Measurements from ENCODE around the gene SMARCC2.
"Not testable (repeated sequence)": the region's sequence is repeated elsewhere in the genome, so short reads cannot be mapped to it uniquely, and the experiment has no call there.

Gene SMARCC2

DNA sequence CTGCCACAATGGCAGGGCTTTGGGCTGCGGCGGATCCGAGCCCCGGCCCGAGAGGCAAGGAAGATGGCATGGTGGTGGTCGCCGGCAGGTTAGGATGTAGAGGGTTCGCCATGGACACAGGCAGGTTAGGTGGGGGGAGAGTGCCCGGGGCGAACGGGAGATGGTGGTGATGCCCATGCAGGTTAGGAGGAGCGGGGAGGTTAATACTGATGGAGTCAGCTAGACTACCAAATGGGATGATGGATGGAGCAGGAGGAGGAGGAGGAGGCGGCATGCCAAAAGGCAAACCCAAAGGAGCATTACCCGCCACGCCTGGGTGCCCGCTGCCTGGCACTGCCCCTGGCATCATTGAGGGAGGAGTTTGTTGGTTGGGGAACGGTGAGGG, 24.9 kb downstream of the SMARCC2 start:
- DNase-seq (ENCODE audit: low read depth, low spot score) = no peak

DNA sequence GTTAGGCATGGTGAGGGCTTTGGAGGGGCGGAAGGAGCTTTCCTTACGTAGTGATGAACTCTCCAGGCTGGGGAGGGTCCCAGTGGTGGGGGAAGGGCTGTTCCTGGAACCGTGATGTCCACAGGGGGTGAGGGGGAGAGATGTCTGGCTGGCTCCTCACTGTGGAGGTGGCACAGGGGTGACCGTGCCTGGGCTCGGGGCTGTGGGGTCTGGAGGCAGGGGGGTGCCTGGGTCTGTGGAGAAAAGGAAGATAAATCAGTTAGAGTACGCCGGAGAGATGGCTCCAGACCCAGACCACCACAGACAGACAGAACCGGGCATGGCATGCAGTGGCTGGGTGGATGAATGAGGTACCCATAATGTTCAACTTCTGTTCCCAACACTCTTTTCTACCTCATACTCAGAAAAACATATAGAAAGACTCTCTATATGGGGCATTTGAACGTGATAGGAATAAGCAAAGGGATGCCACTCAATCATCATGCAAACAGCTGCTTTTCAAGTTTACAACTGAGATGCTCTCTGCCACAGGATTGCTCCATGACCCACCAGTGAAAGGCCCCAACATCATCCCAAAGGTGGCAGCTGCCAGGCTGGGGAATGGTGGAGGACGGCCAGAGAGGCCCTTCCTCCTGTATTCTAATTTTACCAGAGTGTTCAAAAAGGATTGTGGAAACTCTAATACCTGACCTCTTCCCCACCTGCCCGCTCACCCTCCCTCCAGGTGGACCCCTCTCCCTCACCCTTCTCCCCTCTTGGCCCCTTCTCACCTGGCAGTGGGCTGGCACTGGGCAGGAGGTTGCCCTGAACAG, 25.5 kb downstream of the SMARCC2 start:
- no peak for DNase-seq (ENCODE audit: low read depth, low spot score)

DNA sequence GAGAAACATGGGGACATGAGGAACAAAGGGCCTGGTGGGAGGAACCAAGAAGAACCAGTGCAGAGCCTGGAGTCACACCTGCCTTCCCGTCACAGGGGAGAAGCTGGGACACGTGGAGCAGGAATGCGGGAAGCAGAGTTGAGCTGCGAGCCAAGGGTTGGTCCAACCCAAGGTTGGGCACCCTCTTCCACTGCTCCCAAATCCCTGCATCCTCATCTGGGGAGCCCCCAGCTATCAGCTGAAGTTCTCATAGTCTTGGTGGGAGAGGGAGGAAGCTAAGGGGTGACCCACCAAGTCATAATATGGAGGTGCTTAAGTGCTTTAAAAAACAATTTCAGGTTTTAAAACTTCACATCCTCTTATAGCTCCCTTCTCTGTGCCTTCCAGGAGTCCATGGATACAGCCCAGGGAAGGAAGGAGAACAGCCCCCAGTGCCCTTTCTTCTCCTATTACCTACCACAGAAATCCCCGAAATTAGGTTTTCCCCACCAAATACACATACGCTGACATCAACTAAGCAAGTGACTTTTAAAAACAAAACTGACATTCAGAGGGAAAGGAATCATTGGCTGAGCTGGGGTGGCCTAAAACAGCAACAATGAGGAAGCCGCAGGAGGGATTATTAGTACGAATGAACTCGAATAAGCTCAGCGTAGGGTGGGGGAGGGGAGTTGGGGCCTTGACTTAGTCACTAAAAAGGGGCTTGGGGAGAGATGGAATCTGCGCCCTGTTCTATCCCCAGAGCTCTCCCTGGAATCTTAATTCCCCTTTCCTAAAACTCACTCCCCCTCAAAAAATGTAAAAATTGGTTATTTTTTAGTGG, 26.6 kb downstream of the SMARCC2 start:
- no peak for DNase-seq (ENCODE audit: low read depth, low spot score)

DNA sequence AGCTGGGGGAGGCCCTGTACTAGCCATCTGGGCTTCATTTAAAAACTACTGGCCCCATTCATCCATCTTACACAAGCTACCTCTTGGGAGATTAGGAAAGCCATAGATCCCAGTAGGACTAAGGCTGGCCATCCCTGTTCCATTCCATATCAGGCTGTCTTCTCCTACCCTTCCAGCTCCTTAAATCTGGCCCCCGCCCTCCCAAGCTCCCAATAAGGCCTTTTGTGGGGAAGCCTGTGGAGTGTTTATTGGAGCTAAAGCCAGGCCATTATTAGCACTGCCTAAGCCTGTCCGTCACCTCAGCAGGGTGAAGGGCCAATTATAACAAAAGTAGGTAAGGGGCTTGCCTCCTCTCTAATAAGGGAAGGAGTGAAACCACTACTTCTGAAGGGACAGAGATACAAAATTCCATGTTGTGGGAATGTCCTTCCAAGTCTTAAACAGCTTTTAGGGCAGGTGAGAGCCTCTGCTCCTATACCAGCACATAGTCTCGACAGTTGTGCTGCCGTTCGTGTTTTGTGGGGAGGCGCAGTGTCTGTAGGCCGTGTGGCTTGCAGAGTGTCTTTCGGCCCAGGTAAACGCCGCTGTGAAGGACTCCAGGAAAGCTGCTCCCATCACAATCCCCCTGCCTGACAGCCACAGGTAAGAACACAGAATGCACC, 27.5 kb downstream of the SMARCC2 start:
- no peak for DNase-seq (ENCODE audit: low read depth, low spot score)

DNA sequence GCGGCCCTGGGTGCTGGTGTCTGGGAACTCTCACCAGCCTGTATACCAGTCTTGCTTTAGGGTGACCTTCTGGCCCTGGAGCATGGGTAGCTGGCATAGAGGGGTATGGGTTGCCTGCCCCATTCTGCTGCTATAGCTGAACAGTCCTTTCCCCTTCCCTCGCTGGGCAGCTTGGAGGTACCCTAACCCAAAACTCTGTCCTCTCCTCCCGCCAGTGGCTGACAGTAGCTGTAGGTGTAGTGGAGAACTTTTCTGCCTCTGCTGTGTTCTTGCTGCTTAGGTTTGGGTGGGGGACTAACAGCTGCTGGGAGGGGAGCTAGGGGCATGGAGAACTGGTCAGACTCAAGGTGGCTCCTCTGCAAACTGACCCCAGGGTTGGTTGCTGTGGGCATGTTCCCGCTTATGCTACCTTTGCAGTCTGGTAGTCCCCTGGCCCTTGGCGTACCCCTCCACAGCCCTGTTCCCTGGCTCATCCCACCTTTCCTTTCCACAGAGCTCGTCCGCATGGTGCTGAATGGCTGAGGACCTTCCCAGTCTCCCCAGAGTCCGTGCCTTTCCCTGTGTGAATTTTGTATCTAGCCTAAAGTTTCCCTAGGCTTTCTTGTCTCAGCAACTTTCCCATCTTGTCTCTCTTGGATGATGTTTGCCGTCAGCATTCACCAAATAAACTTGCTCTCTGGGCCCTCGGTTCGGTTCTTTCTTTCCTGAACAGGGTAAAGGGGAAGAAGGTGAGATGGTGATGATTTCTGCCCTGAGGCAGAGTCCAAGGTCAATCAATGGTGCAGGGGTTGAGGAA, 28.2 kb downstream of the SMARCC2 start:
- DNase-seq (ENCODE audit: low read depth, low spot score) = no peak

DNA sequence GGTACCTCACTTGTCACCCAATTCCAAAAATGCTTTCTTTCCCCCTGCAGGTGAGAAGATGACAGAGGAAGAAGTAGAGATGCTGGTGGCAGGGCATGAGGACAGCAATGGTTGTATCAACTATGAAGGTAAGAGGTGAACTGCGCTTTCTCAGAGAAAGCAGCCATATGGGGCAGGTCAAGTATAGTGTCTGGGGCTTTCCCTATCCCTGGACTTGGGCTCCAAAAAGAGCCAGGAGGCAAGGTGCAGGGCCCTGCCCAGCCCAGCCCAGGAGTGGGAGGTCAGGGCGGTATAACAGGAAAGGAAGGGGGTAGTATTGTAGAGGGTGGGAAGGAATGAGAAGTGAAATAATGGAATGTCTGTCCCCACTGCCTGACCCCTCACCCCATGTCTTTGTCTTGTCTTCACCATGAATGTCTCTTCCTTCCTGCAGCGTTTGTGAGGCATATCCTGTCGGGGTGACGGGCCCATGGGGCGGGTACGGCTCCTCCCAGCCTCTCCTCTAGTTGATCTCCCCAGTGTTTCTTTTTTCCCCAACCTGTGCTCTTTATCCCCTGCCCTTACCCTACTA, 29.0 kb downstream of the SMARCC2 start:
- peak; percentile 32 for DNase-seq (ENCODE audit: low read depth, low spot score)

DNA sequence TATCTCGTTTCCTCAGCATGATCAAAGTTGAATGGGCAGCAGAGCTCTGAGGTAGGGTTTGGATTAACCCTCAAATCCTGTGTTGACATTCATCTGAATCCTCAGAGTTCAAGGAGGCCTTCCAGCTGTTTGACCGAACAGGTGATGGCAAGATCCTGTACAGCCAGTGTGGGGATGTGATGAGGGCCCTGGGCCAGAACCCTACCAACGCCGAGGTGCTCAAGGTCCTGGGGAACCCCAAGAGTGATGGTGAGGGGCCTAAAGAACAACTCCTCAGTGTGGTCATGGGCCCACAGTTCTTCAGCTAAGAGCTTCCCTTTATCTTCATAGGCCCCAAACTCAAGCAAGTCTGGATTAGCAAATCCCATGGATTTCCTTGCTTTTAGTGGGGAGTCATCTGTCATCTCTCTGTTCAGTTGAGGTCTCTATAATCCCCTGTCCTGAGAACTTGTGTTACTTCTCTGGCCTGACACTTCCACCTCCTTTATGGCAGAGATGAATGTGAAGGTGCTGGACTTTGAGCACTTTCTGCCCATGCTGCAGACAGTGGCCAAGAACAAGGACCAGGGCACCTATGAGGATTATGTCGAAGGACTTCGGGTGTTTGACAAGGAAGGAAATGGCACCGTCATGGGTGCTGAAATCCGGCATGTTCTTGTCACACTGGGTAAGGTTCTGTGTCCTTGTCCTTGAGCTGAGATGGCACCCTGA, 29.6 kb downstream of the SMARCC2 start:
- no peak for DNase-seq (ENCODE audit: low read depth, low spot score)

DNA sequence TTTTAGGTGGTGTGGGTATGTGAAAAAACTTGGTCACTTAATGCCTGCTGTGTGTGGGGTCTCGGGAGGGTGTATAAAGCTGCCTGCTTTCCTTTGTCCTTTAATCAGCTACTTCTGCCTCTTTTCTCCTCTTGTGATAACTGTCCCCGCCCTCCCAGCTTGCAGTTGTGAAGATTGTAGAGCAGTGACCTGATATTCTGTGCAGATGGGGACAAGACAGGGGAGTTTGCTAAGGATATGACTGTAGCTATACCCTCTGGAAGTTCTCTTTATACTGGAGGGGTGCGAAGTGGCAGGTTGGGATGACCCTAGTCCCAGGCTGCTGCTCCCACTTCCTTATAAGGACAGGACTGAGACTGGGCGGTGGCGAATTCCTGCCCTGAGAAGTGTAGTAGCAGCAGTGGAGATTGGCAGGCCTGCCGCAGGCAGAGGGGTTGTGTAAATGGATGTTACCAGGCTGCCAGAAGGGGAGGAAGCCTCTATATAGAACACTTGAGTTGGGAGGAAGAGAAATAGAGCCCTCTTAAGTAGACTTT, 30.3 kb downstream of the SMARCC2 start:
- no peak for DNase-seq (ENCODE audit: low read depth, low spot score)

DNA sequence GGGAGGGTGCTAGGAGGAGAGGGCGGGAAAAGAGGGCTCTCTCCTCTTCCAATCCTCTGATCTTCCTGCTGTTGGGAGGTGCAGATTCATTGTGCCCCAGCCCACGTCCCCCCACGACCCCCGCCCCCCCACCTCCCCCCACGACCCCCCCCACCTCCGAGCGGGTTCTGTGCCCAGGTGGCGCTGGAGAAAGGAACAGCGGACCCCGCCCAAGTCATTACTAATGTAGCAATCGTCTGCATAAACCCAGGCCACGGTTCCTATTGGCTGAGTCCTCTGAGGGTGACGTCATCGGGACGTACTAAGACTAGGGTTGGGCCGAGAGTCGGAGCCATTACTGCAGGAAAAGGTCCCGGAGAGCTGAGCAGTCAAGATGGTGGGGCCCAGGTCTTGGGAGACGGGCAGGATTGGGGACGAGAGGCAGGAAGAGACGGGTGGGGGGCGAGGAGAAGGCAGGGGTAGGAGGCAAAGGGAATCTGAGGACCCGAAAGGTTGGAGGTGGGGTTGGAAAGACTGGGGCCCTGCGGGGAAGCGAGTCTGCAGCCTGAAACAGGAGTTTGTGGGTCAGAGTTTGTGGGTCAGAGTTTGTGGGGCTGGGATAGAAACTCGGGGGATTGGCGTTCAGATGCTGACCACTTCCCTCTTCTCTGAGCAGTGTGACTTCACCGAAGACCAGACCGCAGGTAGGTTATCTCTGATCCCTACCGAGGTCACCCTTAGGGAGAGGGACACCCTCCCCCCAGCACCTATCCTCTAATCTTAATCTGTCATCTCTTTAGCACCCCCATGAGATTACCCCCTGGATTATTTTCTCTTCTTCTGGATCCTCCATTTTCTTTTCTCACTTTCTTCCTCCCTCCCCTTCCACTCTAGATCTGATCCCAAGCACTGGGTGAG, 31.0 kb downstream of the SMARCC2 start, which contains the start of gene MYL6:
TSS of gene MYL6 (plus strand) at position 331 of the 897 bp plus-strand sequence. CDS start at position 374, 43 bp downstream.
- peak; percentile 89 for DNase-seq (ENCODE audit: low read depth, low spot score)

DNA sequence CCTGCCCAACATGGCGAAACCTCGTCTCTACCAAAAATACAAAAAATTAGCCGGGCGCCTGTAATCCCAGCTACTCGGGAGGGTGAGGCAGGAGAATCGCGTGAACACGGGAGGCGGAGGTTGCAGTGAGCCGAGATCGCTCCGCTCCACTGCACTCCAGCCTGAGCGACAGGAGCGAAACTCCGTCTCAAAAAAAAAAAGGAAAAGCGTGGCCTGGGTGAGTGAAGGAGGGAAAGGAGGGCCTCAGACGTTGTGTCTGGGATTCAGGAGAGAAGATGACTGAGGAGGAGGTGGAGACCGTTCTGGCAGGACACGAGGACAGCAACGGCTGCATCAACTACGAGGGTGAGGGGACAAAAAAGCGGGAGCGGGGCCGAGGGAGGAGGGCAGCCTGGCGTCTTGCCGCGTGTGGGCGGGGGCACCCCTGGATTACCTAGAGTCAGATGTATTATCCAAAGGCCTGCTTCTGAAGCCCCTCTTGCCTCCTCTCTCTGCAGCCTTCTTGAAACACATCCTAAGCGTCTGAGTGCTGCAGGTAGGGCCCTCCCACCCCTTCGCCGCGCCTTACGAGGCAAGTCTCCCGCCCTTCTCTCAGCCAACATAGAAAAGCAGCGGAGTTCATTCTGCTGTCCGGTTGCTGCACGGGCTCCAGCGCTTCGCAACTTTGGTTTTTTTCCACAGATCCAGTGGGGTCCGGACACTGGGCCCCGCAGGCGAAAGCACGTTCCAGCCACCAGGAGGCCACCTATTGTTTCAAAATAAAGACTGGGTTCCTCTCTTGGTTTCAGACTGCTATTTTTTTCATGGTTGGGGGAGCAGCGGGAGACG, 31.9 kb downstream of the SMARCC2 start:
- DNase-seq (ENCODE audit: low read depth, low spot score) = peak; percentile 30

DNA sequence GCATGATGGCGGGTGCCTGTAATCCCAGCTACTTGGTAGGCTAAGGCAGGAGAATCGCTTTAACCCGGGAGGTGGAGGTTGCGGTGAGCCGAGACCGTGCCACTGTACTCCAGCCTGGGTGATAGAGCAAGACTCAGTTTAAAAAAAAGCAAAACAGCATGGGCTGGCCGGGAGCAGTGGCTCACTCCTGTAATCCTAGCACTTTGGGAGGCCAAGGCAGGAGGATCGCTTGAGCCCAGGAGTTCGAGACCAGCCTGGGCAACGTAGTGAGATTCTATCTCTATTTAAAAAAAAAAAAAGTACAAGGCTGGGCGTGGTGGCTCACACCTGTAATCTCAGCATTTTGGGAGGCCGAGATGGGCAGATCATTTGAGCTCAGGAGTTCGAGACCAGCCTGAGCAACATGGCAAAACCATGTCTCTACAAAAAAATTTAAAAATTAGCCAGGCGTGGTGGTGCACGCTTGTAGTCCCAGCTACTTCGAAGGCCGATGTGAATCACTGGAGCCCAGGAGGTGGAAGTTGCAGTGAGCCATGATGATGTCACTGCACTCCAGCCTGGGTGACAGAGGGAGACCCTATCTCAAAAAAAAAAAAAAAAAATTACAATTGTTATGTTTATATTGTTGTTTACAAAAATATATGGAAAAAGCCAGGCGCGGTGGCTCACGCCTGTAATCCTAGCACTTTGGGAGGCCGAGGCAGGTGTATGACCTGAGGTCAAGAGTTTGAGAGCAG, 32.7 kb downstream of the SMARCC2 start:
- DNase-seq (ENCODE audit: low read depth, low spot score) = not testable (repeated sequence)

DNA sequence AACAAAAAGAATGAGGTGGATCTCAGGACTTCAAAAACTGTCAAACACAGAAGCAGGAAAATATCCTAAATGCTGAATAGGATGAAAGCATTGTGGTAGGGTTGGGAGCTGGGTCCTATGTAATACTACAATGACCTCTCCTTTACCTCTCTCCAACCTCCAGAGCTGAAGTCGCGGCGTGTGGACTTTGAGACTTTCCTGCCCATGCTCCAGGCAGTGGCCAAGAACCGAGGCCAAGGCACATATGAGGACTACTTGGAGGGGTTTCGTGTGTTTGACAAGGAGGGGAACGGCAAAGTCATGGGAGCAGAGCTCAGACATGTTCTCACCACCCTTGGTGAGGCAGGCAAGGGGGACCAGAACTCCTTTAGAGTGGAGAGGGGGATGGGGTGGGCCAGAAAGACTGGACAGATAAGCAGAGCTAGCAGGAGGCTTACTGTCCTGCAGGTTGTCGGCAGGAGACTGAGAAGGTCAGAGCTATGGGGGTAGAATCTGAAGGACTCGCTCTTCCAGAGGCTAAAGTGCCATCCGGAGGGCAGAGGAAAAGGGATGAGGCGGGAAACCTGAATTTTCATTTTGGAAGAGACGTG, 33.9 kb downstream of the SMARCC2 start:
- no peak for DNase-seq (ENCODE audit: low read depth, low spot score)

DNA sequence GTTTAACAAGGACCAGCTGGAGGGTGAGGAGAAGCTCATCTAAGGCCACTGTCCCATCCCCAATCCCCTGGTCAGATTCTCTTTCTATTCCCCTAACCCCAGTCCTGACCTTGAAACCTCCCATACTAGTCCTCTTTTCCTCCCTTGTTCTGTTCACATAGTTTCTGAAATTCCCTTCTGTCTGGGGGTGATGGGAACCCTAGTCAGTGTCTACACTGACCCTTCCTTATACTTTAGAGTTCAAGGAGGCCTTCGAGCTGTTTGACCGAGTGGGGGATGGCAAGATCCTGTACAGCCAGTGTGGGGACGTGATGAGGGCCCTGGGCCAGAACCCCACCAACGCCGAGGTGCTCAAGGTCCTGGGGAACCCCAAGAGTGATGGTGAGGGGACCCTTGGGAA, 34.5 kb downstream of the SMARCC2 start:
- no peak for DNase-seq (ENCODE audit: low read depth, low spot score)

DNA sequence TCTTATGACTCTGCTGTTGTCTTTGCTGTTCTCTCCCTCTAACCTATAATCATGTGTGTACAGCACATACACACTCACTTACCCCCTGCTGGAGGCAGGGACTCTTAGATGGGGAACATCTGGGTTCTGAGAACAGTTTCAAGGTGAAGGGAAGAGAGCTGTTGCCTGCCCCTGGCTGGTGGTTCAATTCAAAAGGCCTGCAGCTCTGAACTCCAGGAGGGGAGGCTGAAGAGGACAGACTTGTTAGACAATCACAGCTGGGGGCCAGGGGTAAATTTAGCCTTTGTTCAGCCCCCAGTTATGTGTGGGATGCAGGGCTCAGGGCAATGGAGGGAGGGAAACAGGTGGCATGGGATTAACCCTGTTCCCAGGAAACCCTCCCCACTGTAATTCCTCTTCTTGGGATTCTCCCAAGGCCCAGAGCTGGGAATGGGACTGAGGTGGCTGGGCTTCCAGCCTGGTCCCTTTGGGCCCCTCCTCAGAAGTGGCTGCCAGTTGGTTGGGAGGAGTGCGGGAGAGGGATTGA, 35.0 kb downstream of the SMARCC2 start:
- DNase-seq (ENCODE audit: low read depth, low spot score) = no peak

DNA sequence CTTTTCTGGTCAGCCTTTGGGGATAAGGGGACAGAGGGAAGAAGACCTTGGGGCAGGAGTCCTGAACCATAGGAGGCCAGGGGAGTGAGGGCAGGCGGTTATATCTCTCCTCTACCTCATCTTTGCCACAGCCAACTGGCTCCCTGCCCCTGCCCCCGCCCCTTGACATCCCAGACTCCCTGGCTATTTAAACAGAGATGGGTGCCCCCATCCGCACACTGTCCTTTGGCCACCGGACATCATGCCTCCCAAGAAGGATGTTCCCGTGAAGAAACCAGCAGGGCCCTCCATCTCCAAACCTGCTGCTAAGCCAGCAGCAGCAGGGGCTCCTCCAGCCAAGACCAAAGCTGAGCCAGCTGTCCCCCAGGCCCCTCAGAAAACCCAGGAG, 35.6 kb downstream of the SMARCC2 start:
- DNase-seq (ENCODE audit: low read depth, low spot score) = no peak

DNA sequence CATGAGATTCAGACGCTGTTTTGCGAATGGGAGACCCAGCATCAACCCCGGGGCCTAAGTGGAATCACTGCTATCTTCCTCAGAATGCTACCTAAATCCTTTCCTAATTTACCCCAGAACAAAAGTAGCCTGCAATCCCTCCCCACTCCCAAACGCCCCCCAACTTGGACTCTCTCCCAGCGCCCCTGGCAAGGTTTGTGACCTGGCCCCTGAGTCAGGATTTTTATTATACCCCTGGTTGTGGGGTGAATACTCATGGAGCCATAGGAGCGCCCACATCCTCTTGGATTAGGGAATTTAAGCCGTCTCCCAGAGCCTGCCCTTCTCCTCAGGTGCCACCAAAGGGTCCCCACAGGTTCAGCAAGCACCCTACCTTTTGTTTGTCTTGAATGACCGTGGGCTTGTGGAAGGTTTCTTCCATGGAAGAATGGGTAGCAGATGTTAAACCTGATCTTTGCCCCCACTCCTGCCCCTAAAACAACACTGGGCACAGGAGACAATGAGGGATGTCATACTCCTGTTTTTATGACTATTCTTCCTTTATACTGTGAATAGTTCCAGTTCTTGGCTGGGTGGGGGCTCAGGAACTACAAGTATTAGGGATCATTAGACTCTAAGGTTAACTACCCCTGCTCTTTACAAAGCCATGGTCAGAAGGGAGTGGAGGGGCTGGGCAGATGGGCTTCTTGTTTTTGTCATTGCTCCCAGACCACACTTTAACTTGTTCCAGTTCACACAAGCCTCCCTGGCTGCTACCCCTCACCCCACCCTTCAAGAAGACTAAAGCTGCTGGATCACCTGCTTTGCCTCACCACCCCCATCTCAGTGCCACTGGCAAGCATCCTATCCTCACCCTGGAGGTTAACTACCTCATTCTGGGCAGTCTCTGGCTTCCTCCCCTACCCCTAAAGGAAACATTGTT, 36.3 kb downstream of the SMARCC2 start:
- DNase-seq (ENCODE audit: low read depth, low spot score) = no peak
